ENCODE data around the gene SORBS2.

The SORBS2 gene

DNA sequence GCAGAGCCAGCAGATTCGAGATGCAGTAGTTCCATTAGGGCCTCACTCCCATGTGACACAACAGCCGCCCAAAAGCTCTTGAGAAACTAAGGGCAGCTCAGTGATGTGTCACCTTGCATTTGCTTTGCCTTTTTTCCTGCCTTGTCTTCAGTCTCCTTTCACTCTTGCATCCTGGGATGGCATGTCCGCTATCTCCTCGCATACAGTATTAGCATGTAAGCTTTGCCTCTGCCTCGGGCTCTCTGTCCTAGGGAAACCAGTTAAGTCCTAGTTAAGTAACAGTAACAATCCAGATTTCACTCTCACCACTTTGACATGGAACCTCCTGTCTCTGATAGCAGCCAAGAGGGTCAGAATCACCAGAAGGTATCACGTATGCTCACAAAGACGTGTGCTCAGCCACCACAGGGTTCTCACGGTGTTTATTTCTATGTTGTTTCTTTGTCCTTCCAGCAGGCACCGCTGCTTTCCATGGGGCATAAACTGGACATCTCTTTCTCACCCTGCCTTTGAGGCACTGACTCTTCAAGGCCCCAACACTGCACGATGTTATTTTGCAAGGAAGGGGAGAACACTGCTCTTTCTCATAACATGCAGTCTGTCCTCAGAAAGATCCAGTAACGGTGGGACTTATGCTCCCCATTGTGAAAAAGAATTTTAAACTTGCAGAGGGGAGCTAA is 26.7 kb upstream of the SORBS2 start:
- no peak for TF ChIP-seq CTCF (IDR thresholded peaks at IDR 0.05; ENCODE audit: borderline replicate concordance, insufficient read depth, low read depth, low read length)
- no peak overlapping the region for H3K4me3 ChIP-seq (ENCODE audit: low read depth, low read length)

GRCh38 chr4:185838104-185838452 is 26.1 kb upstream of the SORBS2 start:
- no peak overlapping the region for H3K4me3 ChIP-seq (ENCODE audit: low read depth, low read length)
- TF ChIP-seq CTCF (IDR thresholded peaks at IDR 0.05; ENCODE audit: borderline replicate concordance, insufficient read depth, low read depth, low read length): no peak

DNA sequence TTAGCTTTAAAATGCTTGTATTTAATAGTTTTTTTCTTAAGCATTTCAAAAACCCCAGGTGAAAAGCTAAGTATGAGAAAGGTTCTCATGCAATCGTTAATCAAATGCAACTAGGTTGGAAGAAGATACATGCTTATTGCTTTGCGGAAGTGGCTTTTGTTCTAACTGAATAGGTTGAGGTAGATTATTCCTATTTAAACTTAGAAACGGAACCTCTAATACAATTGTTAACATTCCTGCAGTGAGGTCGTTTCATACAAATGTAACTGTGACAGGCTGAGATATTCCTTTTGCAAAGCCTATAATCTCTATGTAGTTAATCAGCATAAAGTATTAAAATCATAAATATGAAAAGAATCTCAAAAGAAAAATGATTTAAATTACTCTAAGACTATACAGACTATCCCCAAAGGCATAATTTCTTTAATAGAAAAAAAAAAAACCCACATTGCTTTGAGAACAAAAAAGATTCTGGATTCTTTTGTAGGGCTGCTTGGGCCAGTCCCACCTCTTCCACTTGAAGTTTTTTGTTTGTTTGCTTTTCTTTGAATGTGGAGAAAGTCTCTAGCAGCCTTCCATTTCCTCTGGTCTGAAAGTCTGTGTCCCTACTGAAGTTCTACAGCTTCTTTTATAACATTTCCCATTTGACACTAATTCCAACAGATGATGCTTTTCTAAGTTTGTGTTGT is 25.6 kb upstream of the SORBS2 start:
- H3K4me3 ChIP-seq (ENCODE audit: low read depth, low read length): no peak overlapping the region
- no peak for TF ChIP-seq CTCF (IDR thresholded peaks at IDR 0.05; ENCODE audit: borderline replicate concordance, insufficient read depth, low read depth, low read length)

GRCh38 chr4:185836241-185837084 is 24.5 kb upstream of the SORBS2 start:
- no peak overlapping the region for H3K4me3 ChIP-seq (ENCODE audit: low read depth, low read length)
- no peak for TF ChIP-seq CTCF (IDR thresholded peaks at IDR 0.05; ENCODE audit: borderline replicate concordance, insufficient read depth, low read depth, low read length)

GRCh38 chr4:185835814-185836213 is 23.8 kb upstream of the SORBS2 start:
- no peak overlapping the region for H3K4me3 ChIP-seq (ENCODE audit: low read depth, low read length)
- TF ChIP-seq CTCF (IDR thresholded peaks at IDR 0.05; ENCODE audit: borderline replicate concordance, insufficient read depth, low read depth, low read length): no peak

DNA sequence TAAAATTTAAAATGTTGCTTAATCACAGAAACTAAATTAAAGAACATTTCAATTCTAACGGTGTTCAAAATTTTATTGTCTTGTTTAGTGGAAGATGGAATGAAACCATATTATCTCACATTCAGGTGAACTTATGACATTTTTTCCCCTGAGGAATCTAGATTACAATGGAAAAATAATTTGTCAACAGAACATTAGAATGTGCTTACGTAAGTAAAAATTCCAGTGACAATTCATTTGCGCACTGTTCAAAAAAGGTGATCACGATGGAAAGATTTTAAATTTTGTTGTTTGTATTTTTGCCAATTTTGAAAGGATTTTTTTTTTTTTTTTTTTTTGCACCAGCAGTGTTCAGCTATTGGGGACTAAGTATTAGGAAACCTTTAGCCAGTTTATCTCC is 23.3 kb upstream of the SORBS2 start:
- H3K4me3 ChIP-seq (ENCODE audit: low read depth, low read length): no peak overlapping the region
- TF ChIP-seq CTCF (IDR thresholded peaks at IDR 0.05; ENCODE audit: borderline replicate concordance, insufficient read depth, low read depth, low read length): no peak
